ENCODE results near the gene PDLIM5.
A peak's percentile ranks its signal among the peaks of the same experiment; 100 is the strongest.
"Not testable (repeated sequence)": the region's sequence is repeated elsewhere in the genome, so short reads cannot be mapped to it uniquely, and the experiment has no call there.

Gene PDLIM5

DNA sequence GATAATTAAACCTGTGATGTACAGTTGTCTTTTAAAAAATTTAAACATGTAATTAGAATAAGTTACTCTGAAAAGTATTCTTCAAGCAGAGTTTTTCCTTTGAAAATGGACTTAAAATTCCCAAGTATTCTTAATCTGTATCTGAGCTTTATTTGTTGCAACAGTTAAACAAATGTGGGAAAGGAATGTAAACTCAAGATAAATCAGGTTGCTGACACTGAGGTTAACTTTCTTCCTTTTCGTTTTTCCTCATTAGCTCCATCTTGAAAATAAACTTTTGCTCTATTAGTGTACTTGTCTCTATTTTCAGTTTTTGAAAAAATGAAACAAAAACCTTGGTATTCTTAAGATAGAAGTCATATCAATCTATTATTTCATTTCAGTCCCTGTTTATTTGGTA, 161.5 kb downstream of the PDLIM5 start:
- no peak for DNase-seq

DNA sequence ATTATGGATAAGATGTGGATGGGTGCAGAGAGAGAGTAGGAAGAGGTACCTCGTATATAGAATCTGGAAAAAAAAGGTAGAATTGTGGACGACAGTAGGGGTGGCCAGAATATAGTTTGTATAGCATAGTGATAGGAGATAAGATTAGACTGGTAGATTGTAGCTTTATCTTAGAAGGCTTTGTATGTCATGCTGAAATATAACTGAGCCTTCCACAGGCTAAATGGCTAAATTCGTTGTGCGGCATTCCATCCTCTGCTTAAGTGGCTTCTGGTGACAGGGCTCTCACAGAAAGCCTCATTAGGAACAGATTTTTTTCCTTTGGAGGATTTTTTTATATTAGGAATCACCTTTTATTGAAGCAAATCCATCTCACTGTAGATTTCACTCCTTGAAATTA, 163.7 kb downstream of the PDLIM5 start:
- no peak for DNase-seq

DNA sequence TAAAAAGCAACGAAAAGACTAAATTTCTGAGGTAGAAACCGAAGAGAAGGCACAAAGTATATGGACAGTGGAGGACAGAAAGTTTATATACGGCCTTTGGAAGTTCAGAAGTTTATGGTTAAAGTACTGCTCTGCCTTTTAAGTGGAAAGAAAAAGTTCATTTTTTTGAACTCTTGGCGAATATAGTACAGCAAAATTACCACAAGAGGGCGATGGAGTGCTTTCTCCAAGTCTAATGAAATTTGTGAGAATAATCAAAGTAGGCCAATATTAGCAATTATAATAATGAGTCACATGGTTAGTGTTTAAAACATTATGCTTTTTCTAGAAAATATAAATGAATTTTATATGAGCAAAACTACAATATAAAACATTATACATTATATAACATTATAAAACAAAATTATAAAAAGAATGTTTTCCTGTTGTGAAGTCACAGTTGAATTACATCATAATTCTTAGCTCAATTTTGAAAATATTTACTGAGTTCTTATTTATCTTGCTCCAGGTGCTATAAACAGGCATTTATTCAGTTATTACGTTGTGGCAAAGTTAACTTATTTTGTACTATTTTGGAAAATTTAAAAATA, 169.8 kb downstream of the PDLIM5 start:
- peak in 1 of 2 experiments; percentile 34 for DNase-seq

DNA sequence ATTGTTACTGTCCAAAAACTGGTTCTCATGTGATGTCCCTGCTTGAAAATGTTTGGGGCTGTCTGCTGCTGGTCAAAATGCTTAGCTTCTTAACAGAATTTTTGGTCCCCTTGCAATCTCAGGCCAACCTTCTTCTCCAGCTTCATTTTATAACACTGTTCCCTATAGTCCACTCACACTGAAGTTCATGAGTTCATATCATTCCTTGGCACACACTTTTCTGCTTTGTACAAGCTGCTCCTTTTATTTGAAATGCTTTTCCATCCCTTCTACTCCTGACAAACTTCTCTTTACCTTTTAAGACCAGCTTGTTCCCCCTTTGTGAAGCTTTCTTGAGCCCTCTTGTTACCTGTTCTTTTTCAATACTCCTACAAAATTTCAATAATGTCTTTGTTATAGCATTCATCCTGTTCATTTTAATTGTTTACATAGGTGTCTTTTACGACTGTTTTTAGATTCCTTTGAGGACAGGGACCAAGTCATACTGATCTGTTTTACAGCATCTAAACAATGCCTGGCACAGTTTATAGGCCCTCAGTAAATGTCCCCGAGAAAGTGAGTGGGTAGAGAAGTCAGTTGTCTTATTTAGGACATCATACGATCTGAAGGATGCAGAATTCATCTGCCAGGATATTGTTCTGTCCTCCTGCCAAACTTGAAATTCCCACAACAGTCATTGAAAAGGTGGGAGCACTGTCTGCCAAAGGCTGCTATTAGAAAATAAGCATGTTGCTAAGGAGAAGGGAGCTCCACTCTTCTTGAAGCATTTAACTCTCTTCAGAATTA, 171.6 kb downstream of the PDLIM5 start:
- DNase-seq, result no peak

DNA sequence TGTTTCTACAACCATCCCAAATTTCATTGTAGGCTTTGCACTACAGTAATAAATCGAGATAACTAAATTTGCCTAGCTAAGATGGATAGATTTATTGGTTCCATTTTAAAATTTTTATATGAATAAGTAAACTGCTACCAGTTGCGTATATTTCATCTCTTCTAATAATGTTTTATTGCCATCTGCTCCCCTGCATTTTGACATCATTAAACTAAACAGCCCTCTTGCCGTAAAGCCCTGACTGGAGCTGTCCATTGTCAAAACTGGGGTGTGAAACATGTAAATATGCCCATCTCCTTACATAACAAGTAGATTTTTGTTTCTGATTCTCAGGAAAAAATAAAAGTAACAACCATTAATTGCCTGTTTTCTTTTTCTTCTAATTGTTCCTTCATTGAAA, 175.2 kb downstream of the PDLIM5 start:
- no peak for DNase-seq

DNA sequence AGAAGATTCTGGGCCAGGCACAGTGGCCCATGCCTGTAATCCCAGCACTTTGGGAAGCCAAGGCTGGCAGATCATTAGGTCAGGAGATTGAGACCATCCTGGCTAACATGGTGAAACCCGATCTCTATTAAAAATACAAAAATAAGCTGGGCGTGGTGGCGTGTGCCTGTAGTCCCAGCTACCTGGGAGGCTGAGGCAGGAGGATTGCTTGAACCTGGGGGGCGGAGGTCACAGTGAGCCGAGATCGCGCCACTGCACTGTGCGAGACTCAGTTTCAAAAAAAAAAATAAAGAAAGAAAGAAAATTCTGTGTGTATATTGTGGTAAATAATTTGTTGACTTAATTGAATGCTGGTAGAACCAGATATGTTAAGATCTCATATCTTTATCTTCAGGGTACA, 177.3 kb downstream of the PDLIM5 start:
- not testable (repeated sequence) for DNase-seq

DNA sequence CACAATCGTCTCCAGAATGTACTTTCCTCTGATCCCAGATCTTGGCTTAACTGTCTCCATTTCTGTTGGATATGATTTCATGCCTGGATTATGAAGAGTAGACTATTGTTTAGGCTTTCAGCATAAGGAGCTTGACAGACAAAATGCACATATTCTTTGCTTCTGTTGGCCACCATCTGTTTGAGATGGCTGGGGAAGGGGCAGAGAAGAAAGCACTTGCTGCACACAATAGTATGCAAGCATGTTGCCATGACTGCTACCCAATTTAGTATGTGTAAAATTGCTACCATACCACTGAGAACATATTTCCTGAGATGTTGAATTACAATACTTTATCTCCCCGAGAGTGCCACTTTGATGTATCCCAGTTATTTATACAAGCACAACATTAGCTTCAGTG, 178.1 kb downstream of the PDLIM5 start:
- no peak for DNase-seq

DNA sequence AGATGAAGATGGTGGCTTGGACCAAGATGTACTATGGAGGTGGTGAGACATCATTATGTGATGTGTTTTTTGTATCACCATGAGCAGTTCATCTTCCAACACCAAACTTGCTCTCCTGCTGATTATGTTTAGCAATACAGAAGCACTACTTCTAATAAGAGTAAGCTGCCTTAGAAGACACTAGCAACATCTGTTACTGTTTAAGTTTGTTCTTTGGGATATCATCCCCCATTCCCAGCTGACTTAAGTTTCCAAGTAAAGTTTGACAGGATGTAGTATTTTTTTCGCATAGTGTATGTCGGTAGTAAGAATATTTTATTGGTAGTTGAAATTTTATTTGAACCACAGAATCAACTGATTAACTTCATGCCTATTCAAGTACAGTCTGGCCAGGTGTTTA, 182.5 kb downstream of the PDLIM5 start:
- DNase-seq, result no peak

DNA sequence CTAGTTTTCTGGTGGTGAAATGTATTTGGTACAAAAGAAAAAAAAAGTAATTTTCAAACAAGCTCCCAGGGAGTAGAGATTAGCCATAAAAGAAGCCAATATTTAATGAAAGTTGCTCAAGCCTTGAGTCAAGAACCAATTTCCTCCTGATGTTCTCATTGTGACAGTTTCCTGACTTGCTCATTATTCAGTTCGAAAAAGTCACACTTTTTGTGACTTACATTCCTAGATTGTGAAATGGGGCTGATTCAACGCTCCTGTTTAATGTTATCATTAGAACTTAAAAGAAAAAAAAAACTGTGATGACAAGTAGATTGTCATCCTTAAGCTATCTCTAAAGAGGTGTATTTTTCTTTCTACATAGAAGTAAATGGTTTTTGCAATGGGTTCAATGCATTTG, 183.4 kb downstream of the PDLIM5 start:
- DNase-seq, result no peak

DNA sequence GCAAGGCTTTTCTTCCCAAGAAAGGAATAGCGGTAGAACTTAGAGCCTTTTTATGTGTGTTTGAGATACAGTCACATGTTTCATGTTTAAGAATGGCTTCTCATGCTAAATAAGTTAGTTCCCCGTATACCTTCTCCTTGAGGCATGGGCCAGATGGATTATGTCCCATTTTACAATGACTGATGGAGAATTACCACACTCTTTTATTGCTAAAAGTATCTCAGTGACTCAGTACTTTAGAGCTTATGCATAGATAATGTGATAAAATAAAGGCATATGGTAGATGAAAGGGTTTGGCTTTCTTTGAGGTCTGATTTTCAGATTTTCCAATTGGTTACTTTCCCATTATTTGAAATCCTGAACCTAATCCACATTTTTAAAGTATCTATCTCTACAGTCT, 184.3 kb downstream of the PDLIM5 start:
- no peak for DNase-seq

DNA sequence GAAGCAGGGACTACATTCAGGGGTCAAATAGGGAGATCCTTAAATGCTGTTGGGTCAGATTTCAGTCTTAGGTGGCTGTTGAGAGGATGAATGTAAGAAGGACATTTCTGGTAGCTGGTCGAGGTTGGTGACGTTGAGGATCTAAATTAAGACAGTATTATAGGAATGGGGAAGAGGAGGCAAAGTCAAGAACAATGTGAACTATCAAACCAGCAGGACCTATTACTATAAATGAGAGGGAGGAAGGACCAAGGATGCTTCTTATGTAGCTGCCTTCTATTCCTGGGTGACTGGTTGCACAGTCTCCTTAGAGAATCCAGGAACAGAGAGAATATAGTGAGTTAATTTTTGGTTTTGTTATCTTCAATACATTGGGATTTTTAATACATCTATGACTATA, 187.6 kb downstream of the PDLIM5 start:
- DNase-seq, result no peak

DNA sequence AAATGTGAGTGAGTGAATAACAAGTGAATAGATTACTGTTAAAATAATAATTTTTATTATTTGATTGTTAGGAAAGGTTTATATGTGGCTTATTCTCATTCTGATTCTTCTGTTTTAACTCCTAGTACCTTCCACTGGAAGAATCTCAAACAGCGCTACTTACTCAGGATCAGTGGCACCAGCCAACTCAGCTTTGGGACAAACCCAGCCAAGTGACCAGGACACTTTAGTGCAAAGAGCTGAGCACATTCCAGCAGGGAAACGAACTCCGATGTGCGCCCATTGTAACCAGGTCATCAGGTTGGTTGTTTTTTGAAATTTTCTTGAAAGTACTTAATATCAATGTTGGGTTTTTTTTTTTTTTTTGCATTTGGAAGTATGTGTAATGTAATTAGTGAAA, 188.4 kb downstream of the PDLIM5 start:
- no peak for DNase-seq

DNA sequence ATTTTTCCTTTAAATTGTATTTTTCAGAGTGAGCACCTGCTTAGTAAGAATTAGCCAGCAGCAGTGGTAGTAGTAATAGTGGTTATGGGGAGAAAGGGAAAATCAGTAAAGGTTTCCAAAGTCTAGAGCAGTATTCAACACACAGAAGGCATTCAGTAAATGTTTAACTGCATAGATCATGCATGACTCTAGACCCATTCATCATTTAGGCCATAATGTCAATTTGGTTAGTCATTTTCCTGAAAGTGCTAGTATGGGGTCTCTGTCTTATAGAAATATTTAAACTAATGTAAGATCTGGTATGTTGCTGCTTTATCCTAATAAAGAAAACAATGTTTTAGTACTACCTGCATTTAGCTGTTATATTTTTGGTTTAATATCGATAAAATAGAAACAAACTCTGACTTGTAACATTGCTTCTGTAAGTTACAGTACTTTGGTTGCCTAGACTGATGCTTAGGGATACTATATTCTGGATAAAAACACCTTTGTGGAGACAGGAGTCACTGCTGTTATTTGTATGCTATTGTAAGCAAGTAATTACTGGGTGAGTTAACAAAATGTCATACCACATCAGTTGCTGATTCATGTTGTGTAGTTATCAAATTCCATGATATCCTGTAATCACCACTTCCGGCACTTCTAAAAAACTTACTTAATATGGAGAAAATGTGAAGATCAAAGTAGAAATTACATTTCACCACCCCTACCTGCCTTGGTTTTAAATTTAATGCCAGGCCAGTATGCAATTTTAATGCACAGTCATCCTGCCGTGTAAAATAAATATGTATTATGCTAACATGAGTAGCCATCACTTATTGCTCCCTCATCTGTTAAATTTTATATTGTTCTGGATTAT, 190.2 kb downstream of the PDLIM5 start:
- peak in 1 of 2 experiments; percentile 34 for DNase-seq

DNA sequence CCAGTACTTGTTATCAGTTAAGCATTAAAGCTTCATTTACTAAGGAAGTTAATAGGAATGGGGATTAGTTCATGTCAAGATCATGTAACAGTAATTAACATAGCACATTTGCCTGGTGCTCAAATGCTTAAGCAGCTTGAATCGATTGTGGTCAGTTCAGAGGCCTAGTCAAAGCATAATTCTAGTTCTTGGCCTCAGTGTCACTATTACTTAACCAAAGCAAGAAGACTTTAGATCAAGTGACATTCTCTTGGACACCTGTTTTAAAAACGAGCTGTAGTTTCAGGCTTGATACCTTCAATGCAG, 190.8 kb downstream of the PDLIM5 start:
- DNase-seq, result no peak

DNA sequence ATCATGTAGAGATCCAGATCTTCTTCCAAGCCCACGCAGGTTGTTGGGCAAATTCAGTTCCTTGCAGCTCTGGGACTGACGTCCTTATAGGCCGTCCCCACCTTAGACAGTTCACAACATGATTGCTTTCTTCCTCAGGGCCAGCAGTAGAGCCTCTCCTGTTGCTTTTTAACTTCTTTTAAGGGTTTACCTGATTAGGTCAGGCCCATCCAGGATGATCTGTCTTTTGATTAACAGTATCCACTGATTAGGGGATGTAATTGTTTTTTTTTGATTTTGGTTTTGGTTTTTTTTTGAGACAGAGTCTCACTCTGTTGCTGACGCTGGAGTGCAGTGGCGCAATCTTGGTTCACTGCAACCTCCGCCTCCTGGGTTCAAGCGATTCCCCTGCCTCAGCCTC, 197.0 kb downstream of the PDLIM5 start:
- DNase-seq, result no peak

DNA sequence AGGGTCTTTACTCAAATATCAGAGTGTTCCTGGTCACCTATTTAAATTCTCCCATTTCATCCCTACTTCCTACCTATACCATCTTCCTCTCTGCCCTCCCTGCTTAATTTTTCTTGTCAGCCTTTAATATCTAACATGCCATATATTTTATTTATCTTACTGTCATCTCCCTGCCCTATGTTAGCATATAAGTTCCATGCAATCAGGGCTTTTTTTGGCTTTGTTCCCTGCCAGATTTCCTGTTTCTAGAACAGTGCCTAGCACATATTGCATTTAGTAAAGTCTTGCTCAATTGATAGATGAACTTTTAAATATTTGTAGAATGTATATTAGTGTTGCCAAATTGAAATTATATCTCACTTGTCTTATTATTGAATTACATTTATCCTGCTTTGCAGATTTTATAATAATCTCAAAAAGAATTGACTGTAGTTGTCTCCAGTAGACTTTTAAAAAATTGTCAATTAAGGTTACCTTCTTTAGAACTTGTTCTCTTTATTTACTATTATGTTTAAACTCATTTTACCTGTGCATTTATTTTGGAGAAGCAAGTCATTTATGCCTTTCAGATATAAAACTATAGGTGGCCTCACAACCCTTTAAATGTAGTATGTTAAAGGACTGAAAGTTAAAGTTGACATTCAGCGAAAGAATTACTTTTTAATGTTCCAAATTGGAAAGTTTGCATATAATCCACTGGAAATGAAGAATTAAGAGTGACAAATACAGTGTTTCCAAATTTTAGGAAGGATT, 197.8 kb downstream of the PDLIM5 start:
- DNase-seq, result no peak

DNA sequence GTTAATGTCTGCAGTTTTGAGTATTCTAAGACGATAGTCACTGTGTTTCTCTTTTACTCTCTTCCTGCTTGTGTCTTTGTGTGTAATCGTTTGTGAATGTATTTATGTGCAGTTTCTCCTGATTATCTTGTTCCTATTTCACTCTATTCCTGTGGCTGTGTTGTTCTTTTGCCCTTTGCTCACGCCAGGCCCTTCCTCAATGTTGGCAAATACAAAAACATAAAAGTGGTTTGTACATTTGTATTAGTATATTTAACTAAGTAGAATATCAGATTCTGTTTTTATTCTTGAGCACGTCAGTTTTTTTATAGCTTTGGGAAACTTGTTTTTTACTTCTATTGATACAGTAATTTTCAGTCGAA, 198.4 kb downstream of the PDLIM5 start:
- no peak for DNase-seq

DNA sequence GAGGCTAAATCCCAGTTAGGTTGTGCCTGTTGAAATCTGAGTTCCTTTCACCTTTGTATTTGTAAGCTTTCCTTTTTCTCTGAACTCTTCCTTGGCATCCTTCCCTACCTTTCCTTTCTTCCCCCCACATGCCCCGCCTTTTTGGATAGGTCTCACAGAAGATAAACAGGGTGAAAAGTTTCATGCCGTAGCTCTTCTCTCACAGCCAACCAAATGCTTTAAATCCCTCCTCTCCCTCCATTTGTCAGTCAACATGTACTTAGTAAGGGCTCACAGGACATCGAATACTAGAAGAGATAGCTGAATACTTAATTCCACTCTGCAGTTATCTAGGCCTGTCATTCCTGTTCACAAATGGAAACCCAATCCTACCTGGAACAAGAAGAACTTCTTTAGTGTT, 198.9 kb downstream of the PDLIM5 start:
- DNase-seq, result no peak

DNA sequence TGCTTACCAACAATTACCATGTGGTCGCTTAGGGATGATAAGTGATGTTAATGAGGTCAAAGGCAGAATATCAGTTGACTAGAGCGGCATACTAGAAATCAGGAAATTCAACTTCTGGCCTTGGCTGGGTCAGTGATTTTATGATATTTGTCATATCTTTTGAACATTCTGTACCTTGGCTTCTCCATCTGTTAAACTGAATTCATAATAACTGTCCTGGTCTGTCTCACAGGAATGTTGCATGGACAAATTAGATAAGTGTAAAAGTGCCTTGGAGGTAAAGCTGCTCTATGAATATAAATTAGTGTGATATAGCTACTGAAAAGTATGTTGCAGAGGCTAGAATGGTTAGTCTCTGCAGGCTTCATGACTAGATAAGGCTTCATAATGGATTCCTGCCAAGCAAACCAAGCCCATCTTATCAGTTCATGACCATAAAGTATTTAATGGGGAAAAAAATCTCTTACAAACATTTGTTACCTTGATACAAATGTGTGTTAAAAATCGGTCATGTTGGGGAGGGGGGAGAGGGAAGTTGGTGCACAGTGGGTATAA, 201.4 kb downstream of the PDLIM5 start:
- no peak for DNase-seq

DNA sequence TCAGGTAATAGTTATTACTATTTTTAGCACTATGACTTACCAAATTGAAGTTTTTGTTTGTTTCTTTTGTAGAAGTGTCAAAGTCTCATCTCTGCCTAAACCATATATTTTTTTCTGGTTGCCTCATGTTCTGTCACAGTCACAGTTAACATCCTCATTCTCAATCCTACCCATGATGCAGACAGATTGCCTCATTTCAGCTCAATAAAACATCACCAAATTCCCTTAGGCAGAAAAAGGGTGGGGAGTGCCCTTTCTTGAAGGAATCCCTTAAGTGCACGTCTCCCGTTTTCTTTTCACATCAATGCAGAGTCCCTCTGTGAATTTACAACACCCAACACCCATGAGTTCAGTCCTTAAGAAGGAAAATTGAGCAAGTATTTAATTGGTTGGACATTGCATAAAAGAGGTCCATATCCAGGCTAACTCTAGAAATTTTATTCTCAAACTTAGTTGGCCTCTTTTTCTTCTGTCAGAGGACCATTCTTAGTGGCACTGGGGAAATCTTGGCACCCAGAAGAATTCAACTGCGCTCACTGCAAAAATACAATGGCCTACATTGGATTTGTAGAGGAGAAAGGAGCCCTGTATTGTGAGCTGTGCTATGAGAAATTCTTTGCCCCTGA, 202.4 kb downstream of the PDLIM5 start:
- no peak for DNase-seq

DNA sequence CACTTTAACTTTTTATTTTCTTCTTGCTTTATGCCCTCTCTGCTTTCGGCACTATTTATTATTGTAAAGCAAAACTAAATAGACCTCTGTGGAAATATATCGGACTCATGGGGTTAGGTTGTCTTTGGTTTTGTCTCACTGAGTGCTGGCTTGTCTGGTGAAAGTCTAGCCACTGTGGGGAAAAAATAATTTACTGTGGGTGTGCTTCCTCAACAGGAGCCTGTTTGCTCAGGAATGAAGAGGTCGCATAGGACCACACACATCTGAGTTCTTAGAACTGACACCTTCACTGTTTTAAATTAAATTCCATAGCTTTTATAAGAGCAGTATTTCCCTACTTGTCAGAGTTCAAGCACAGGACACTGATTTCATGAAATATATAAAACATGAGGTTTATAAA, 203.0 kb downstream of the PDLIM5 start:
- DNase-seq, result no peak

DNA sequence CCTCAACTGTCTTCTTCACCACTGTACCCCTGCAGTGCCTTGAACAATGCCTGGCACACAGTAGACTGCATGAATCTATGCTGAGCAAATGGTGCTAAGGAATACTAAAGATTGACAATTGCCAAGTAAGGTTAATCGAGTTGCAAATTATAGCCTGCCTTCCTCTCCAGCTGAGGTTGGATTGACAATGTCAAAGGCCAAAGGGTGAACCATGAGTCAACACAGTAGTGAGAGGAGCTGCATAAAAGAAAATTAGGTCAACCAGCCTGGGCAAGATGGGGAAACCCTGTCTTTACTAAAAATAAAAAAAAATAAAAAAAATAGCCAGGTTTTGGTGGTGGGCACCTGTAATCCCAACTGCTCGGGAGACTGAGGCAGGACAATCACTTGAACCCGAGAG, 208.9 kb downstream of the PDLIM5 start:
- DNase-seq, result no peak

DNA sequence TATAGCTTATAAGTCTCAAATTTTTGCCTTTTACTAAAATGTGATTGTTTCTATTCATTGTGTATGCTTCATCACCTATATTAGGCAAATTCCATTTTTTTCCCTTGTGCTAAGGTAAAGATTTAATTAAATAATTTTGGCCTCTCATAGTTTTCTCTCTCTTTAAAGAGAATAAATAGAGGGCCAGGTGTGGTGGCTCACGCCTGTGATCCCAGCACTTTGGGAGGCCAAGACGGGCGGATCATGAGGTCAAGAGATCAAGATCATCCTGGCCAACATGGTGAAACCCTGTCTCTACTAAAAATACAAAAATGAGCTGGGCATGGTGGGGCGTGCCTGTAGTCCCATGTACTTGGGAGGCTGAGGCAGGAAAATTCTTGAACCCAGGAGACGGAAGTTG, 213.3 kb downstream of the PDLIM5 start:
- DNase-seq, result not testable (repeated sequence)

Data from SW 1271 (cell line).